HEK293T (cell line): Measurements from ENCODE around the gene WASF2.

ENCODE experiments used
- CTCF ChIA-PET: fragments of 350-600 bp; formaldehyde crosslinking; extraction: SDS; loops from one replicate; lab custom pipeline; 2021; ENCODE audit warnings: antibody characterized with exemption, inconsistent platforms; lab: Yijun Ruan, JAX
- POLR2A ChIA-PET: fragments of 350-600 bp; formaldehyde crosslinking; extraction: SDS; loops from one replicate; lab custom pipeline; 2020; ENCODE audit warnings: antibody characterized with exemption, inconsistent platforms; lab: Yijun Ruan, JAX
- DNase-seq: peaks from one replicate; pipeline ENCODE4 v3.0.0; 2012; ENCODE audit warnings: mixed read lengths; ENCODE audit errors: extremely low spot score
- ARNT ChIP-seq: fragments of 450-650 bp; IDR thresholded peaks from 2 replicates; pipeline ENCODE4 v1.6.1; 2017; ENCODE audit warnings: mild to moderate bottlenecking
- BHLHE40 ChIP-seq: fragments of 450-650 bp; IDR thresholded peaks from 2 replicates; pipeline ENCODE4 v1.6.1; 2016; ENCODE audit warnings: mild to moderate bottlenecking, moderate library complexity, borderline replicate concordance
- CTBP1 ChIP-seq: fragments of 450-650 bp; IDR thresholded peaks from 2 replicates; pipeline ENCODE4 v1.6.1; 2016; ENCODE audit warnings: borderline replicate concordance
- ELF4 ChIP-seq: fragments of 450-650 bp; IDR thresholded peaks from 2 replicates; pipeline ENCODE4 v1.6.1; 2017; ENCODE audit warnings: antibody characterized with exemption
- FOXA1 ChIP-seq: fragments of 450-650 bp; IDR thresholded peaks from 2 replicates; pipeline ENCODE4 v1.6.1; 2016; ENCODE audit warnings: mild to moderate bottlenecking
- FOXK2 ChIP-seq: fragments of 450-650 bp; IDR thresholded peaks from 2 replicates; pipeline ENCODE4 v1.6.1; 2016; ENCODE audit warnings: mild to moderate bottlenecking
- FOXM1 ChIP-seq: fragments of 450-650 bp; IDR thresholded peaks from 2 replicates; pipeline ENCODE4 v1.6.1; 2017; ENCODE audit warnings: mild to moderate bottlenecking, borderline replicate concordance
- HDGF ChIP-seq: fragments of 450-650 bp; IDR thresholded peaks from 2 replicates; pipeline ENCODE4 v1.6.1; 2017; ENCODE audit warnings: antibody characterized with exemption, borderline replicate concordance
- L3MBTL2 ChIP-seq: fragments of 450-650 bp; conservative IDR thresholded peaks from 2 replicates; pipeline ENCODE4 v1.6.1; 2016; ENCODE audit warnings: mild to moderate bottlenecking
- LEF1 ChIP-seq: fragments of 450-650 bp; IDR thresholded peaks from 2 replicates; pipeline ENCODE4 v1.6.1; 2017; ENCODE audit warnings: mild to moderate bottlenecking, borderline replicate concordance
- NFRKB ChIP-seq: fragments of 450-650 bp; IDR thresholded peaks from 2 replicates; pipeline ENCODE4 v1.6.1; 2016; ENCODE audit warnings: mild to moderate bottlenecking, moderate library complexity
- SP1 ChIP-seq: fragments of 450-650 bp; IDR thresholded peaks from 2 replicates; pipeline ENCODE4 v1.6.1; 2017
- SUZ12 ChIP-seq: fragments of 450-650 bp; IDR thresholded peaks from 2 replicates; pipeline ENCODE4 v1.6.1; 2016; ENCODE audit warnings: mild to moderate bottlenecking
- TARDBP ChIP-seq: fragments of 450-650 bp; IDR thresholded peaks from 2 replicates; pipeline ENCODE4 v1.6.1; 2016
- ZNF384 ChIP-seq: fragments of 450-650 bp; IDR thresholded peaks from 2 replicates; pipeline ENCODE4 v1.6.1; 2016
- TF ChIP-seq, protein P1 (sequence below): fragments of 450-650 bp; IDR thresholded peaks from 2 replicates; pipeline ENCODE4 v1.6.1; 2016

Gene WASF2

DNA sequence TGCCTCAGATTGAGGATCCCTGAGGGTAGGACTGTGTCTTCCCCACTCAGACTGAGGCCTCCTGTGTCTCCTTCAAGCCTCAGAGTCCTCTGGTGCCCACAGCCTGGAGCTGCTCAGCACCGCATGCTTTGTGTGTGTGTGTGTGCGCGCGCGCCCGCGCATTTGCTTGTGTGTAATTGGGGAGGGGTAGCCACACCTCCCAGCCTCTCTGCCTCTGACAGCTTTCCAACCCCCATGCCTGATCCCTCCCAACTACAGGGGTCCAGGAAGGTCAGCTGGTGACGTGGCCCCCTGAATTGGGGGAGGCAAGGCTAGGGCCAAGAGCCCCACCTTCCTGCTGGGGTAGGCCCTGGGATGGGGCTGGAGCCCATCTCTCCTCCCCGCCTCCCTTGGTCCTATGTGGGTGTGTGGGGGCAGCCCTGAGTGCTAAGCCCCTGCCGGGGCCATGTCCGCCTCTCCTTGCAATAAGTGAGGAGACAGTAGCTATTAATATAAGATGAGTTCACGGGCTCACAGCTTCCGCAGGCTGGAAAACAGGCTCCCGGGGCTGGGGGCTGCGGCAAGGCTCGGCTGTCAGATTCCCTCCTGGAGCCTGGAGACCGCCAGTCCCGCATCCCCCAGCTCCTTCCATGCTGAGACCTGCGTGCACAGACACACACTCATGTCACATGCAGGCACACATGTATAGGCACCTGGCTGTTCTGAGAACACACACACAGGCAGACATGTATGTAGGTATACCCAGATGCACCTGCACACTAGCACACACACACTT is 90.5 kb downstream of the WASF2 start:
- TF ChIP-seq SUZ12 (no peak), NFRKB (no peak), TARDBP (no peak), ZNF384 (no peak), HDGF (no peak), ELF4 (no peak), SP1 (no peak), ARNT (no peak), CTBP1 (no peak), L3MBTL2 (no peak), FOXK2 (no peak), LEF1 (no peak), FOXM1 (no peak), BHLHE40 (no peak)
- TF ChIP-seq, protein P1, sequence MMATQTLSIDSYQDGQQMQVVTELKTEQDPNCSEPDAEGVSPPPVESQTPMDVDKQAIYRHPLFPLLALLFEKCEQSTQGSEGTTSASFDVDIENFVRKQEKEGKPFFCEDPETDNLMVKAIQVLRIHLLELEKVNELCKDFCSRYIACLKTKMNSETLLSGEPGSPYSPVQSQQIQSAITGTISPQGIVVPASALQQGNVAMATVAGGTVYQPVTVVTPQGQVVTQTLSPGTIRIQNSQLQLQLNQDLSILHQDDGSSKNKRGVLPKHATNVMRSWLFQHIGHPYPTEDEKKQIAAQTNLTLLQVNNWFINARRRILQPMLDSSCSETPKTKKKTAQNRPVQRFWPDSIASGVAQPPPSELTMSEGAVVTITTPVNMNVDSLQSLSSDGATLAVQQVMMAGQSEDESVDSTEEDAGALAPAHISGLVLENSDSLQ, result no peak
- no peak for DNase-seq
- ChIA-PET POLR2A (interaction anchor here (0.8 kb wide), 1 partner anchor 33 kb away, joined by 3 read pairs; the partner anchor contains the start of gene MAP3K6), CTCF (no interaction called here)

DNA sequence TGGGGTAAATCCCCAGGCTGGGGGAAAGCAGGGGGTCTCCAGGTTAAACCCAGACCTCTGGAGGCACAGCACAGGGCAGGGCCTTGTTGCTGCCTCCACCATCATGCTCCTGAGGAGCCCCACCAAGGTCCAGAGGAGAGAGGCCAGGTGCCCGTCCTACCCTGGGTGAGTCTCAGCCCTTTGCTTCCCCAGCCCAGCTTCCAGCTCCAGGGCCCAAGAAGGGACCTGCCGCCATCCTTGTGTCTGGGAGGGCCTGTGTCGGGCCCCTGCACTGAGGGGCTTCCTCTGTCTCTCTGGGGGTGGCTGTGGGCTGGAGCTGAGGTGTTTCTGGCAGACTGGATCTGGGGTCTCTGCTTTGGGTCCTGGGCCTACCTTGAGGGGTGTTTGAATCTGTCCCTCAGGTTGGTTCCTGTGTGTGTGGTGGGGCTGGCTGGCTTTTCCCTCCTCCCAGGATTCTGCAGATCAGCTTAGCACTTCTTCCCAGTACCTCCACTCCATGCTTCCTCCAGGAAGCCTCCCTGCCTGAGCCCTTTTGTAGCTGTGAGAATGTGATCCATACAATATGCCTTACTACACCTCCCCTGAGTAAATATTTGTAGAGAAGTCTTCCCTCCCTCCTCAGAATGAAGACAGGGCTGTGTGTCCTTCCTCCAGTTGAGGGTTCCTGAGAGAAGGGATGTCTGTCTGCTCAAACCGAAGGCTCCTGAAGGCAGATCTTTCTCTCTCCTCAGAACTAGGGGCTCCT is 91.4 kb downstream of the WASF2 start:
- TF ChIP-seq TARDBP (no peak), FOXK2 (no peak), ZNF384 (no peak), SUZ12 (no peak), HDGF (no peak), ELF4 (no peak), FOXA1 (no peak), L3MBTL2 (no peak), CTBP1 (no peak)
- POLR2A ChIA-PET, result interaction anchor here (0.8 kb wide), 1 partner anchor 32 kb away, joined by 3 read pairs; the partner anchor contains the start of gene MAP3K6
- DNase-seq, result no peak
- CTCF ChIA-PET, result no interaction called here

DNA sequence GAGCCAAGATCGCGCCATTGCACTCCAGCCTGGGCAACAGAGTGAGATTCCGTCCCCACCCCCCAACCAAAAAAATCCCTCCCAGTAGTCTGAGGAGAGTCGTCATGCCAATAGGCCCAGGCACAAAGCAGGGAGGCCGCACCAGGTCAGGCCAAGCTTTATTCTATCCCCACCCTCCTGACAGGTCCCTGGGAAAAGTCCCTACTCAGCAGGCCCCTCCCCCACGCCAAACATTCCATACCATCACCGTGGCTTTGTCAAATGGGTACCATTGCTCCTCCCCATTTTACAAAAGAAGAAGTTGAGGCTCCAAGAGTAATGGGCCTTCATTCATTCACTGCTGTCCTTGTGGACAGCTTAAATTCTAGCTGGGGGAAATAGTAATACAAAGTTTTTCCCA is 92.2 kb downstream of the WASF2 start:
- CTCF ChIA-PET, result interaction anchor here (1.2 kb wide), 1 partner anchor 97 kb away, joined by 4 read pairs; no protein-coding TSS in a partner anchor
- TF ChIP-seq, protein P1, result no peak
- TF ChIP-seq NFRKB (no peak), BHLHE40 (no peak), ZNF384 (no peak), TARDBP (no peak), HDGF (no peak), FOXA1 (no peak), ARNT (no peak), ELF4 (no peak), FOXM1 (no peak)
- POLR2A ChIA-PET, result interaction anchor here (1.7 kb wide), 1 partner anchor 32 kb away, joined by 5 read pairs; no protein-coding TSS in a partner anchor
- no peak for DNase-seq

DNA sequence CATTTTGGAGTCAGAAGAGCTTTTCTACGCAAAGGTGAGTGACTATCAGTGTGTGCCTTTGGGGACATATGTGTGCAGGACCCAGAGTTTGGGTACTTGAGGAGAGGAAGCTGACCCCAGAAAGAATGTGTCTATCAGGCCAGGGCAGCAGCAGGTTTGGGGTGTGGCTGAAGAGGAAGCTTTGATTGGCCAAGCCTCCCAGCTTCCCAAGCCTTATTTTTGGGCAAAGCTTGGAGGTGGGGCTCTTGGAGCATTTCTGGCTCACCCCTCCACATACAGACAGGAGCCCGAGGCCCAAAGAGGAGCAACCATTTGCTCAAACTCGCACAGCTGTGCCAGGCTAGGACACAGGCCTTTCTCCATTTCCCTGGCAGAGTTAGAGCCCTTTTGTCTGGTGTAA is 92.9 kb downstream of the WASF2 start:
- DNase-seq, result no peak
- POLR2A ChIA-PET, result interaction anchor here (1.7 kb wide), 1 partner anchor 32 kb away, joined by 5 read pairs; no protein-coding TSS in a partner anchor
- TF ChIP-seq LEF1 (no peak), FOXK2 (no peak), ELF4 (no peak)
- CTCF ChIA-PET, result interaction anchor here (0.9 to 1.2 kb wide), 2 partner anchors 96 to 210 kb away, joined by 3 to 4 read pairs; no protein-coding TSS in a partner anchor

DNA sequence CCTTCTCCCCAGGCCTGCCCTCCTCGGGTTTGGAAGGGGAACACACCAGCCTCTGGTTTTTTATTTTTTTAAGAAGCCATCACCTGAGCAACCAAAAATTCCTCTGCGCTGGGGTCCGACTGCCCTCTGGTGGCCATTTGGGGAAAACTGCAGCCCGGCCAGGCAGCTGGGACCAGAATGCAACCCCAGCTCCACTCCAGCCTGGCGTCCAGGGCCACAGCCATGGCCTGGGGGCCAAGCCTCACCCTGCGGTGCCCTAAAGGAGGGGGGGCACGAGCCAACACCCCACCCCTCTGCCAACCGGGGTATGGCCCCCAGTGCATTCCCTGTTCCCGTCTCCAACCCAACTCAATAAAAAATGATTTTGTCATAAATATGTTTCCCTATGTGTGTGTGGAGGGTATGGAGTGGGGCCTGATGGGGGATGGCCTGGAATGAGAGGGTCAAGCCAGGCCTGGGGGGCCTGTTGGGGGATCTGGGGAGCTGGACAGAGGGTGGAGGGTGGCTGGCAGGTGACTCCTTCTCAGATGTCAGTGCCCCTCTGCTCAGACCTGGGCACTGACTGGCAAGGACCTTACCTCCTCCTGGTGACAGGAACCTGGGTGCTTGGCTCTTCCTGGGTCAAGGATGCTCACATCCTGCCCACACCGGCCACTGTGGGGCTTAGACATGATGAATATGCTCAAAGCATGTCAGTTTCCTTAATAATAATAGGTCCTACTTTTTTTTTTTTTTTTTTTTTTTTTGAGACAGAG is 94.3 kb downstream of the WASF2 start:
- peak; percentile 86 for DNase-seq
- POLR2A ChIA-PET, result interaction anchor here (0.8 to 1.7 kb wide), 4 partner anchors 29 to 94 kb away, joined by 3 to 5 read pairs (median 4); partner anchors contain the start of genes MAP3K6 and WASF2
- CTCF ChIA-PET, result interaction anchor here (0.6 to 2.0 kb wide), 12 partner anchors 18 to 1163 kb away, joined by 3 to 15 read pairs (median 4); no protein-coding TSS in a partner anchor

DNA sequence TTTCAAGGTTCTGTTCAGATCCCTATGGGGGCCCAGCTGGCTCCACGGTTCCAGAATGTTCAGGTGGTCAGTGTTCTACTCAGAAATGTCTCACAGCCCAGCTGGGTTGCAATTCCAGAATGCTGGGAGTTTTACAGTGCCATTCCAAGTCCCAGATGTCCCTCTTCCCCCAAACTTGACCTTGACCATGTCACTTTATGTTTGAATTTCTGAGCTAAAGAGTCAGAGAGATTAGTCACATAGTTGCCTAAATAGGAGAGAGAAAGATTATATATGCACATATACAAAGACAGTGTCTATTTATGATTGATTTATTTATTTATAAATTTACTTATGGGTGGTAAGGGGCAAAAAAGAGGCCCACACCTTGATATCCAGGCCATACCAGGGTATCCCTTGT is 95.0 kb downstream of the WASF2 start:
- TF ChIP-seq, protein P1, result no peak
- TF ChIP-seq HDGF (no peak), SP1 (no peak), FOXK2 (no peak), ARNT (no peak), NFRKB (no peak), FOXA1 (no peak), BHLHE40 (no peak), TARDBP (no peak), L3MBTL2 (no peak), LEF1 (no peak), SUZ12 (no peak)
- DNase-seq, result no peak
- POLR2A ChIA-PET, result interaction anchor here (0.8 to 1.1 kb wide), 3 partner anchors 28 to 95 kb away, joined by 3 to 4 read pairs (median 4); partner anchors contain the start of genes MAP3K6 and WASF2
- CTCF ChIA-PET, result interaction anchor here (0.6 to 2.0 kb wide), 10 partner anchors 18 to 292 kb away, joined by 3 to 15 read pairs (median 4); no protein-coding TSS in a partner anchor

More for the DNA sequence above, 94.3 kb downstream of the WASF2 start:
- TF ChIP-seq ZNF384 (peak; percentile 97), SP1 (no peak)
